CD4-positive, alpha-beta T cell treated with Interleukin-17A for 4 hours (primary cell): ENCODE data around the gene PPP1CB.
A peak's percentile ranks its signal among the peaks of the same experiment; 100 is the strongest.
"Not testable (repeated sequence)": the region's sequence is repeated elsewhere in the genome, so short reads cannot be mapped to it uniquely, and the experiment has no call there.

ENCODE experiments used
- DNase-seq: peaks from one replicate; pipeline ENCODE4 v3.0.0-alpha.2; 2020; ENCODE audit warnings: mixed read lengths

The PPP1CB gene

DNA sequence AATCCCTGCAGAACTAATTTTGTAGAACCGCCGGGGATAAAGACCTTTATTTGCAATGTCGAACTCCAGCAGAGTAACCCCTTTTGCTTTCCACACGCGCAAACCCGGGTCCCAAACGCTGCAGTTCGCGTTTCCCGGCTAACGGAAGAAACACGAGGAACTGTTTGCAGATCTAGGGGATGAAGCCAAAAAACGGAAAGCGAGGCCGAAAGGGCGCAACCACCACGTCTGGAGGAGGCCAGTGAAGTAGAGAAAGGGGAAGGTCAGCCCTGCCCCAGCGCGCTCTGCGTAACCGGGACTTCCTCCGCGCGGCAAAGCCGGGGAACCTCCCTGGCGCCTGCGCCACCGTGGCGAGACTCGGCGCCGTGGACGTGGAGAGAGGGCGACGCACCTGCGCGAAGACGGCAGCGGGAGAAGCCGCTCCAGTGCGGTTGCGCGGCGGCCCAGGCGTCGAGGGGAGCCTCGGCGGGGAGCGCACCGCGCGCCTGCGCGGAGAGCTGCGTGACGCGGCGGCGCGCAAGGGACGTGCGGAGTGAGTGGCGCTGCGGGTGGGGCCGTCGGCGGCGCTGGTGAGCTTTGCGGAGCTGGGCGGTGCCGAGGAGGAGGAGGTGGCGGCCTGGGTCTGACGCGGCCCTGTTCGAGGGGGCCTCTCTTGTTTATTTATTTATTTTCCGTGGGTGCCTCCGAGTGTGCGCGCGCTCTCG, at the start of gene PPP1CB:
Gene PPP1CB, plus strand, starts transcription at position 579 of the 704 bp plus-strand sequence. CDS start 295 bp downstream, outside the sequence.
- DNase-seq: peak; percentile 97

DNA sequence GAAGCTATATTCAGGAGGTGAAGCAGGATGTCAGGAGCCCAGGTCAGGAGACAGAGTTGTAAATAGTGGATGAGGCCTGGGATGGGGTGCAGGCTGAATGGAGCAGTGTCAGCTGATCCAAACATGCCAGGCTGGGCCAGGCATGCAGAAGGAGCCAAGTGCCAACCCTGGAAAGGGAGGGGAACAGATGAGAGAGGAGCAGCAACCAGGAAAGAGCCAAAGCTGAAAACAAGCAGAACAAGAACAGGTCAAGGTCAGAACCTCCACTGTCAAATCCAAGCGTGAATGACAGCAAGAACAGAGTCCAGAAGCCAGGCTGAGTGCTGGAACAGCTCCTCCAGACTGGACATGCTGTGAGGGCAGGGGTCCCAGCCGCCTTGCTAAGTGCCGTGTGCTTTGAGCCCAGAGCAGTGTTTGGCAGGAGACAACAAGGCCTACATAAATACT, 49.2 kb upstream of the PPP1CB start:
- DNase-seq: no peak

DNA sequence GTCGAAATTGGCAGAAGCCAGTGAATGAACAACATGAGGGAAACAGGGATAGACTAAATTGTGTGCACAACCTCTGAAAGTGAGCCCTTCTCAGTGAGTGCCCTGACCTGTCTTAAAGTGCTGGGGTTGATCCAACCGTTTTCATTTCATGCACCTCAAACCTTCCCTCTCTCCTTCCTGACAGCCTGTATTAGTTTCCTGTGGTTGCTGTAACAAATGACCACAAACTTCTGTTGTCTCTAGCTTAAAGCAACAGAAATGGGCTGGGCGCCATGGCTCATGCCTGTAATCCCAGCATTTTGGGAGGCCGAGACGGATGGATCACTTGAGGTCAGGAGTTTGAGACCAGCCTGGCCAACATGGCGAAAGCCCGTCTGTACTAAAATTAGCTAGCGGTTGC, 48.8 kb upstream of the PPP1CB start:
- no peak for DNase-seq

DNA sequence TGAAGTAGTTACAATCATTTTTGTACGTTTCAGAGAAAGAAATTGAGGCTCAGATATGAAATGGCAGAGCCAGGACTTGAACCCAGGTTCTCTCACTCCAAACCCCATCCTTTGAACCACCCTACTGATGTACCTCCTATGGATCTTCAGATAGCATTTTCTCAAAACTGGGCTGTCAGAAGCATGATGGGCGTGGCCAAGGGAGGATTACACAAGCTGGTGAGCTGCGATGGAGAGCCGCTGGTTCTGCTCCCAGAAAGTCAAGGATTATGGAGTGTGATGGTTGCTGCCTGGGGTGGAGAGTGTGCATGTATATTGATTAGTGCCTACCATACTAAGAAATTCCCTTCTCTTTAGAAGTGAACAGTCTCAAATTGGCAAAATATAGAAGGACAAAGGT, 47.0 kb upstream of the PPP1CB start:
- no peak for DNase-seq

DNA sequence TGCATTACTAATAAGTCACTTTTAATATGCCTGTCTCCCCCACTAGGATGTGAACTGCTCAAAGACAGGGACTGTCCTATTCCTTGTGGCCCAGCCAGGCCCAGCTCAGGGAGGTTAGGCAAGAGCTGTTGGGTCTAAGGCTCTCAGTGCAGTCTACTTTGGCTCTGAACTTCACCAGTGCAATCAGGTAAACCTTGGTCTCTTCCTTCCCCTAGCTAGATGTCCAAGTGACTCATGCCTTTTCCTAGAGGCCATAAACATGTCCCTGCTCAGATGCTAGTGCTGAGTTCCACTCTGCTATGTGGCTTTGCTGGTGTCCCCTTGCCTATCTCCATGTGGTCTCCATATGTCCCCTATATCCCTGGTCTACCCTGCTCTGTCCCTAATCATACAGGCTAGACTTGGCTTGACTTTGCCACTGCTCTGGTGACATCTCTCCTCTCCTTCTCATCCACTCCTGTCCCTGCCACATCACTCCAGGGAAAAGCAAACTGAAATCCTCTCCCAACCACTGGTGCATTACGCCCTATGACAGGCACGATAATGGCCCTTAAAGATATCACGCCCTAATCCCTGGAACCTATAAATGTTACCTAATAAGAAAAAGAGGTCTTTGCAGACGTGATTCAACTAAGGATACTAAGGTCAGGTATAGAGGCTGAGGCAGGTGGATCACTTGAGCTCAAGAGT, 45.7 kb upstream of the PPP1CB start:
- no peak for DNase-seq

GRCh38 chr2:28707592-28707991, 44.0 kb upstream of the PPP1CB start:
- no peak for DNase-seq

- no peak for DNase-seq
Observed at GRCh38 chr2:28709101-28709500, 42.5 kb upstream of the PPP1CB start.

GRCh38 chr2:28710545-28710944, 41.1 kb upstream of the PPP1CB start:
- DNase-seq: no peak

DNA sequence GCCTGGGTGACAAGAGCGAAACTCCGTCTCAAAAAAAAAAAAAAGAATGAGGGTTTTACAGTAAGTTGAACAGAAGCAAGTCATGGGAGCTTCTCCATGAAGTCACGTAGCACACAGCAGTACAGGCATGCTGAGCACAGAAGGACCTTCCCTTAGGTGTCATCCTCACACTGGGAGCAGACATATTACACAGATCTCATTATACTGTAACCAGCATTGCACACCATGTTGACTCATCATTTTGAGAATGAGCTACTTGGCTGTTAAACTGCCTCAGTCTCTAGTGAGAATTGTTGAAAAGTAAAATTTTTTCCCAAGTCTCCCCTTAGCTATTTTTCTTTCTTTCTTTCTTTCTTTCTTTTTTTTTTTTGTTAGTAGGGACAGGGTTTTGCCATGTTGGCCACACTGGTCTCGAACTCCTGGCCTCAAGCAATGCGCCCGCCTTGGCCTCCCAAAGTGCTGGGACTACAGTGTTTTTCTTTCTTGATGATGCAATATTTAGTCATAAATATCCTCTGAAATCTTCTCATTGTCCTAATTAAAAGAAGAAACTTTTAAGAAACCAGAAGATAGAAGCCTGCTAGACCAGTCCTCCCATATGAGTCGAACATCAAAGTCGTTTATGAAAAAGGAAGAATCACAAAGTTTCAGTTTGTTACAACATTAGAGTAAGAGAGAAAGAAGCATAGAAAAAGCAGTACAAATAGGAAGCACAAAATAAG, 37.9 kb upstream of the PPP1CB start:
- no peak for DNase-seq

- DNase-seq: no peak
Observed at GRCh38 chr2:28716265-28716865, 35.3 kb upstream of the PPP1CB start.

GRCh38 chr2:28717339-28717758, 34.3 kb upstream of the PPP1CB start:
- no peak for DNase-seq

DNA sequence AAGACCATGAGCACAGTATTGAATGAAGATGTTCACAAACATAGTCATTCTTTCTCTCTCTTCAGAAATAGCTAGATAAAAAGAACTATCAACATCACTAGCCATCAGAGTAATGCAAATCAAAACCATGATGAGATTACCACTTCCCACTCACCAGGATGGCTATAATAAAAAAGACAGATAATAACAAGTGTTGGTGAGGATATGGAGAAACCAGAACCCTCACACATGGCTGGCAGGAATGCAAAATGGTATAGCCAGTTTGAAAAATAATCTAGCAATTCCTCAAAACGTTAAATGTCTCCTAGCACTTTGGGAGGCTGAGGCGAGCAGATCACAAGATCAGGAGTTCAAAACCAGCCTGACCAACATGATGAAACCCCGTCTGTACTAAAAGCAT, 31.3 kb upstream of the PPP1CB start:
- no peak for DNase-seq

GRCh38 chr2:28721601-28722191, 29.9 kb upstream of the PPP1CB start:
- no peak for DNase-seq

DNA sequence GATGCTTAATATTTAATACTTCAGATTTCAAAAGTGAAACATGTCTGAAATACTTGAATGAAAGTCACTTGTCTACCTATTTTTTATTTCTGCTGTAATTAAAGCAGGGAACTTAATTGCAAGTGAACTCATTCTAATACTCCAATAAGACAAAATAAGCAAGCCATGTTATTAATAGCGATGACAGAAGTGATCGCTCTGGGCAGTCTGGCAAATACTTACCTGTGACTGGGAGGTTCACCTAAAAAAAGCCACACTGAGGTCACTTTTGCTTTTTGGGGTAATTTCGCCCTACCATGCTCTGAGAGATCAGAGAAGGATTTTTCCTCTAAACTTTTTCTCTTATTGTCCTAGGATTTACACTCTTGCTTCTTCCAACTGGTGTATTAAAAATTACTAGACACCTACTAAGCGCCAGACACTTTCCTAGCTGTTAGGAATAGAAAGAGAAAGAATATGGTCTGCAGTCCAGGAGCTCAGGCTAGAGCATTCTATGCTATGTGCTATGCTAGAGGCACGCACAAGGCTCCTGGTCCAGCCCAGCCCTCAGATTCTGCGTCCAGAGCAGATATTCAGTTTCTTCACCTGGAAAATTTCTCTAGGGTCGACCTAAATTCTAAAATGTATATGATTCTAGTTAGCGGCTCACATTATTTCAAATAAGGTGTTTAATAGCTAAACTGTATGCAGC, 26.5 kb upstream of the PPP1CB start:
- no peak for DNase-seq

DNA sequence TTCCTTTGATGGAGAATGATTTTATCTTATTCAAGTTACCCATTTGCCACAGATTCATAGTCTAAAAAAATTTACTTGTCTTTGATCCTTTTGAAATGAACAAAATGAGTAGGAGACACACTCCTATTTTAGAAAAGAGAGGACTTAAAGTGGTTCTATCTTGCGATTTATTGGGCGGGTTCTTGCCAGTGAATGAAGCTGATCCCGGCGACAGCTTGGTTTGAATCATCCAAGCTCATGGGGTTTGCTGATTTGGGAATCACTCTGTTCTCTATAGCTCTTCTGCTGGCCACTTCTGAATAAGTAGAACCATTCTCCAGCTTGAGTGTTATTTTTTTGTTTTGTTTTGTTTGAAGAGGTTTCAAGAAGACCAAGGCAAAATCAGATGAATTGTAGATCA, 25.5 kb upstream of the PPP1CB start:
- DNase-seq: no peak

- no peak for DNase-seq
Observed at GRCh38 chr2:28729698-28730097, 21.9 kb upstream of the PPP1CB start.

DNA sequence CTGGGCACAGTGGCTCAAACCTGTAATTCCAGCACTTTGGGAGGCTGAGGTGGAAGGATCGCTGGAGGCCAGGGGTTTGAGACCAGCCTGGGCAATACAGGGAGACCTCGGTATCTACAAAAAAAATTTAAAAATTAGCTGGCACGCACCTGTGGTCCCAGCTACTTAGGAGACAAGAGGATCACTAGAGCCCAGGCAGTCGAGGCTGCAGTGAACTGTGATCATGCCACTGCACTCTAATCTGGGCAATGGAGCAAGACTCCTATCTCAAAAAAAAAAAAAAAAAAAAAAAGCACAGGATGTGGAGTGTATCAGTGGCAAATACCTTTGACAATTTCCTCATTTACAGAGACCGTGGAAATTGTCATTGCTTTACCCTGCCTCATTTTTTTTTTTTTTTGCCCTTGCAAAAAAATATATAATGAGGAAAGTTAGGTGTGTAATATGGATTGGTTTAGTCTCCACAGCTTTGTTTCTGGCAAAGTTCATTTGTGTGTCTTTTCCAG, 20.9 kb upstream of the PPP1CB start:
- DNase-seq: no peak

- no peak for DNase-seq
Observed at GRCh38 chr2:28735511-28735910, 16.1 kb upstream of the PPP1CB start.

DNA sequence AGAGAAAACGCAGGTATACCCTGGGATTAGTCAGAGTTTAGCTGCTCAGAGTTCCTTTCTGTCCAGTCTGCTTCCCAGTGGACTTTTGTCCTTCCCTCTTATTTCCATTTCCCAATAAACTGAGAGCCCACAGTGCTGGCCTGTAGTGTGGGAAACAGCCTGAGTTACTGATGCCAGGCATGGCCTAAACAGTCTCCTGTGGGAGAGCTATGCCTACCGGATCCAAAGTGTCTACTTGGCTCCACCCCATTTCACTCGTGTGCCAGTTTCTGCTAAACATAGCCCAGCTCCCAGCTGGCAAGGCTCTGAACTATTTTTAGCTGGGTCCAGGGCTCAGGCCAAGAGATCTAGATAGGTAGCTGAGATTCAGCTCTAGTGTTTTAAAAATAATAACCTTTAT, 15.6 kb upstream of the PPP1CB start:
- no peak for DNase-seq

DNA sequence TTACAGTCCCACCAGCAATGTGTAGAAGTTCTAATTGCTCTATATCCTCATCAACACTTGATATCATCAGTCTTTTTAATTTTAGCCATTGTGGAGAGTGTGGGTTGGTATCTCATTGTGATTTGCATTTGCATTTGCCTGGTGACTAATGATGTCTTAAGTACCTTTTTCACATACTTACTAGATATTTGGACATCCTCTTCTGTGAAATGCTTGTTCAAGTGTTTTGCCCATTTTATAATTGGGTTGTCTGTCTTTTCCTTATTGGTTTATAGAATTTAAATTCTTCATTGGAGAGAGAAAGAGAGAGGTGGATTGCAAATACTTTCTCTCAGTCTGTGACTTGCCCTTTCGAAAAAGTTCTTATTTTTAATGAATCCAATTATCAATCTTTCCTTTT, 14.0 kb upstream of the PPP1CB start:
- no peak for DNase-seq

DNA sequence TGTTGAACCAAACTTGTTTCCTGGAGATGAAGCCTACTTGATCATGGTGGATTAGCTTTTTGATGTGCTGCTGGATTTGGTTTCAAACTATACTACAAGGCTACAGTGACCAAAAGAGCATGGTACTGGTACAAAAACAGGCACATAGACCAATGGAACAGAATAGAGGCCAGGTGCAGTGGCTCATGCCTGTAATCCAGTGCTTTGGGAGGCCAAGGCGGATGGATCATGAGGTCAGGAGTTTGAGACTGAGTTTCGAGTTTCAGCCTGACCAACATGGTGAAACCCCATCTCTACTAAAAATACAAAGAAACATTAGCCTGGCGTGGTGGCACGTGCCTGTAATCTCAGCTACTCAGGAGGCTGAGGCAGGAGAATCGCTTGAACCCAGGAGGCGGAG, 9.0 kb upstream of the PPP1CB start:
- DNase-seq: not testable (repeated sequence)

- DNase-seq: no peak
Observed at GRCh38 chr2:28745225-28745624, 6.4 kb upstream of the PPP1CB start.
